GM18517 (cell line): ENCODE measurements around the gene GLT1D1.
A peak's percentile ranks its signal among the peaks of the same experiment; 100 is the strongest.

Experiments used
- ATAC-seq: cut with Tn5 transposase; IDR thresholded peaks from one replicate; pipeline ENCODE4 v1.9.1; 2021; ENCODE audit warnings: mild to moderate bottlenecking, moderate library complexity; ENCODE audit not compliant: unreplicated experiment

The GLT1D1 gene

DNA sequence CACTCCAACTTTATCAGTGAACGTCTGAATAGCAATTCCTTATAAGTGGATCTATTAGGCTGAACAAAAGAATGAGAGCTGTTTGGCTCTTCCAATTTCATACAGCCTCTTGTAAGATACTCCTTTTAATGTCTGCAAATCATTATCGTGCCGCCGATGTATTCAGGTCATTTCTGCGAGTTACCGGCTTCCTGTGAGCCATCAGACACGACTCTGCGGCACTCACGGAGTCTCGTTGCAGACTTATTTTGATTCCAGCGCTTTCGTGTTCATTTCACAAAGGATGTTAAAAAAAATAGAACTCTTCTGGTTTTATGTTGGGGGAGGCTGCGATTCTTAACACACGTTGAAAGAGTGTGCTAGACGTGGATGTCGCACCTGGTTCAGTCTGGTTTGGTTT lies 106.6 kb downstream of the GLT1D1 start:
- no peak for ATAC-seq

DNA sequence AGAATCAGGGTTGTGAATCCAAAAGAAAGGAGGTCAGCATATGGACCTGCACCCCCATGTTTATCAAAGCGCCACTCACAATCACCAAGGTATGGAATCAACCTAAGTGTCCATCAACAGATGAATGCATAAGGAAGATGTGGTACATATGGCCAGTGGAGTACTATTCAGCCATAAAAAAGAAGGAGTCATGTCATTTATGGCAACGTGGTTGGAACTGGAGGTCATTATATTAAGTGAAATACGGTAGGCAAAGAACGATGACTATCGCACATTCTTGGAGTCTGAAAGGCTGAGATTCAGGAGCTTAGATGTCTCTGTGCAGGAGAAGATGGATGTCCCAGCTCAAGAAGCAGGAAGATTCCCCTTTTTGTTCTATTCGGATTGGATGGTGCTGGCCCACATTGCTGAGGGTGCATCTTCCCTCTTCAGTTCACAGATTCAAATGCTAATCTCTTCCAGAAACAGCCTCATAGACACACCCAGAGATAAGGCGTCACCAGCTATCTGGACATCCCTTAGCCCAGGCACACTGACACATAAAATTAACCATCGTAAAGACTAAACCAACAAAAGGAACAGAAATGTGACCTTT lies 108.1 kb downstream of the GLT1D1 start:
- ATAC-seq = no peak

DNA sequence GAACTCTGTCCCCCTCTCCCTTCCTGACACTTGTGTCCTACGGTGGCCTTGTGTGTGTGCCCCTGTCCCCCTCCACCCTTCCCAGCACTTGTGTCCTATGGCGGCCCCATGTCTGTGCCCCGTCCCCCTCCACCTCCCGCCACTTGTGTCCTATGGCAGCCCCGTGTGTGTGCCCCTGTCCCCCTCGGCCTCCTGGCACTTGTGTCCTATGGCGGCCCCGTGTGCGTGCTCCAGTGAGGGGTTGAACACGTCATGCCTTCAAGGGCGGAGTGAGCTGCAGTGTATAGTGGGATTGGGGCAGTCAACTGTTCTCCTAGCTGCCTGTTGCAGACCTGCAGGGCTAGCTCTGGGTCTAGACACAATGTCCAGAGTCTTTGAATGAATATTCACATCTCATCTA lies 108.7 kb downstream of the GLT1D1 start:
- no peak for ATAC-seq

DNA sequence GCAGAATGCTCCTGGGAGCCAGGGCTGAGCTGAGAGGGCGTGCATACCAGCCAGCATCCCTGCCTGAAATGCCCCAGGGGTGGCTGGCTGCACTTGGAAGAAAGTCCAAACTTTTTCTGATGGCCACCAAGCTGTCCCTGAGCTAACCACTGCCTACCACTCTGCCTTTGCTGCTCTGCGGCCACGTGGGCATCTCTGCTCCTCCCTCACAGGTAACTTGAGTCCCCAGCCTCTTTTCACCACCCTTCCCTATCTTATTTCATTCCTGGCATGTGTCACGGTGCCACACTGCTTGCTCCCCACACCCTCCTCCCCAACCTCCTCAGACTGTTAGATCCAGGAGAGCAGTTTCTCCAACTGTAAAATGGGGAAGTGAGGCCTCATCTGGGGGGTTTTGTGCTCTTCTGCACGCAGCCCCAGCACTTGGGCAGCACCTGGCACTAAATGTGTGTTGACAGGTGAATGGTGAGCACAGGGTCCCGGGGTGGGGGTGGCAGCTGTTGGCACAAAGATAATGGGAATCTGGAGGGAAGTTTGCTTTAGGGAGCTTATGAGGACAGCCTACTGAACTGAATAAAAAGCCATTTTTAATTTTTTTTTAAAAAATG lies 113.0 kb downstream of the GLT1D1 start:
- ATAC-seq = no peak

DNA sequence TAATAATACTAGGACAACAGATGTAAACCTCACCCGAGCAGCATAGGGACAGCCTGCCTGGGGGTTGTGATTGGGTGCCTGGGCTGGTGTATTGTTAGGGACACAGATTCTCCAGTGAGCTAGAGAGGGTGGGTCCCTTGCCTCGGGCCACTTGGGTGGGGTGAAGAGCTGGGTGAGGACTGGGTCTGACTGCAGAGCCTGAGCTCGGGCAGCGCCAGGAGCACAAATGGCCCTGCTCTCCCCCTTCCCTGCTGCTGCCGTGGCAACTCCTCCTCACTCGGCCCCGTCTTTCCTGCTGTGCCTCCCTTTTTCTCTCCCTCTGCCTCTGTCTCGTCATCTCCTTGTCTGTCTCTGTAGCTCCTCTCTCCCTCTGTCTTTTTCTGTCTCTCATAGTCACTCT lies 115.4 kb downstream of the GLT1D1 start:
- ATAC-seq = no peak

DNA sequence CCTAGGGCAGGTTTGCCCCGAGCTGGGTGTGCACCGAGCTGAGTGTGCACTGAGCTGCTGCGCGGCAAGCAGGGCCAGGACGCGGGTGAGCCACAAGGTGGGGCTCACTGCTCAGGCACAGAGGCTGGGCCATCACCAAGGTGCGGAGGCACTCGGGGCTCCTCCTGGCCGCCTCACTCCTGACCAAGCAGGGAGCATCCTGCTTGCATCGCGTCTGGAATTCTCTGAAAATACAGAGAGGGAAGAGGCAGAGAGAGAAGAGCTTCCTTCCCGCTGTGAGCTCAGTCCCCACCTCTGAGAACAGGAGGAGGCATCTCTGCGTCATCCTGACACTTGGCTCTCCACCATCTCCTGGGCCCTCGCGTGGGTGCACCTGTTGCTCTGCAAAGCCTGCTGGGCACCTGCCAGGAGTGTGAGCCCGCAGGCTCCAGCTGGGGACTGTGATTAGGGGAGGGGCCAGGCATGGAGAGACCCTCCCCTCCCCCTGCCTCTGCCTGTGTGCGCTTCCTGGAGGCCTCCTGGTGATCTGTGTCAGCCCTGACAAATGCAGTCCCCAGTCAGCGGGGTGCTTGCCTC lies 116.3 kb downstream of the GLT1D1 start:
- ATAC-seq = peak; percentile 67

DNA sequence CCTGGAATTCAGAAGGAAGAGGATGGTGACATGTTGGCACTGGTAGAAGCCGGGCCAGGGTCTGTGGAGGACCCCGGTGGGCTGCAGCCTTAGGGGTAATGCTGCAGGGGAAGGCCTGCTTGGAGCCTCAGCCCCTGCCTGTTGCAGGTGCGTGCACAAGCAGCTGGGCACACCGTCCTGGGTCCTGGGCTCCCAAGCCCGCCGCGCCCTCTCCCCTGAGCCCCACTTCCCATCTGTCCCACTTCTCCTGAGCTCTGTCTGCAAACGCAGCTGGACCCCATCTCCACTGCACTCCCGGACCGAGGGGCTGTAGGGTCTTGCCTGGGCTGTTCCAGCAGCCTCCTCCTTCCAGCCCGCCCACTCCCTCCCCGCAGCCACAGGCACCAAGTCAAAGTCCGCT lies 116.8 kb downstream of the GLT1D1 start:
- no peak for ATAC-seq

DNA sequence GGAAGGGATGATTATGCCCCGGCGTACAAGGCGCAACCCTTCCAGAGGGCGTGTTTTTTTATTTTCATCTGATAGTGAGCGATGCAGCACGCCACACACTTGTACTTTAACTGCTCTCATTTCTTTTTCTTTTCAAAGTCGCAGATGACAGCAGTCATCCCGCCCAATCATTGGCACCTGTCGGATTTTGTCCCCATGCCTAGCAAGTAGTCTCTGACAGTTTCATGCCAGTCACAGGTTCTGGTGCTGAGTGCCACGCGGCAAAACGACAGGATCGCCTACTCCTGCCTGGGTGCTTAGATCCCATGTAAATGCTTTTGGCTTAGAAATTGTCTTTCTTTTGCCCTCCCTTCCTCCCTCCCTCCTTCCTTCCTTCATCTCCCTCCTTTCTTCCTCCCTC lies 117.7 kb downstream of the GLT1D1 start:
- no peak for ATAC-seq

DNA sequence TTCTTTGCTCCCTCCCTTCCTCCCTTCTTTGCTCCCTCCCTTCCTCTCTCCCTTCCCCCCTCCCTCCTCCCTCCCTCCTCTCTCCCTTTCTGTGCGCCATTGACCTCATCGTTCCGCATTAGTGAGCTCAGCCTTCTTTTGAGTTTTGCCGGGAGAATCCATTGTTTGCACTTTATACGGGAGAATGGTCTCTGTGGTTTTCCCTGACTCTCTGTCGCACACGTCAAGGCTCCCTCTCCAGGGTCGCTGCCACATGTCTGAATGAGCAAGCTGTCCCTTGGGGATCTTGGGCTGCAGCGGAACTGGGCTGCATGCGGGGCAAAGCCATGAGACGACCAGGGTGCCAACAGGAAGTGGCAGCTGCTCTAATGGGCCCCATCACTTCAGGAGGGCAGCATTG lies 118.5 kb downstream of the GLT1D1 start:
- ATAC-seq = no peak

DNA sequence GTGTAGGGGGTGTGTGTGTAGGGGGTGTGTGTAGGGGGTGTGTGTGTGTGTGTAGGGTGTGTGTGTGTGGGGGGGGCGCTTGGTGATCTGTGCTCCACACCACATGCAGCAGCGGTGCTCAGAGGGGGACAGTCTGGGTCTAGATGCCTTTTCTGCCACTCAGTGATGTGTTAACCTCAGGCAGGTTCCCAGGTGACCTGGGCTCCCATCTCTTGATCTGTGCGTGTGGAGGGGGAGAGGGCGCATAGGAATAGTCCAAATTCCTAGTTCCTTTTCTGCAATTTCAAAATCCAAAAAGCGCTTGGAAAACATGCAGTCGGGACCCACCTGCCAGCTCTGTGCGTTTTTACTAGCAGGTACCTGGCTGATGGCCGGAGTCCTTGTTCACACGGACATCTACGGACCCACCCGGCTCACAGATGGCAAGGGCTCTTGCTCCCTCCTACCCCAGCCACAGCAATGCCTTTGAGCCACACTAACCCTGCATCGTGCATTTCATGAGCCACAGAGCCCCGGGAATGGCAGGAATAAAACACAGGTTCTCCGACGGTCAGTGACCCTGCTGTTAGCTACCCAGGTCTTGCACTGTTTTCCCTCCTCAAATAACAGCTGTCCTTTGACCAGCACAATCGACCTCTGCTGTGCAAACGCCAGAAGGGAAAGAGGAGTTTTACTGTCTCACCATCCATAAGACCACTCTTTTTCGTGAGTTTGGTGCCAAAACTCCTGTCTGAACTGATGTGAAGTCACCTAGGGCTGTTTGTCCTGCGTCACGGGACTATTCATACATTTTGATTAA lies 120.8 kb downstream of the GLT1D1 start:
- ATAC-seq = no peak

DNA sequence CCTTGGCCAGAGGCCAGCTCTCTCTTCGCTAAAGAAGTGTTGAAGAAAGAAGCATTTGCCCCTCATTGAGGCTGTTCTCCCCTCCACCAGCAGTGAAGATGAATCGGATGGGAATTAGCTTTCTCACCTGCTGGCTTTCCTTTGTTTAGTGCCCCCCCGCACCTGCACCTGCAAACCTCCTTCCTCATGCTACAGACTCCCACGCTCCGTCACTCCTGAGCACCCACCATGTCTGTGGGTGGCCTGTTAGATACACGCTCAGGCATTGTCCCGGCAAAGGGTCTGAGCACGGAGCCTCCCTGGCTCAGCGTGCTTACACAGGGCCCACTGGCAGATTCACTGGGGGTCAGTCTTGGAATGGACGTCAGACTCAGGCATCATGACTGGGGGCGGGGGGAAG lies 121.6 kb downstream of the GLT1D1 start:
- ATAC-seq = no peak

DNA sequence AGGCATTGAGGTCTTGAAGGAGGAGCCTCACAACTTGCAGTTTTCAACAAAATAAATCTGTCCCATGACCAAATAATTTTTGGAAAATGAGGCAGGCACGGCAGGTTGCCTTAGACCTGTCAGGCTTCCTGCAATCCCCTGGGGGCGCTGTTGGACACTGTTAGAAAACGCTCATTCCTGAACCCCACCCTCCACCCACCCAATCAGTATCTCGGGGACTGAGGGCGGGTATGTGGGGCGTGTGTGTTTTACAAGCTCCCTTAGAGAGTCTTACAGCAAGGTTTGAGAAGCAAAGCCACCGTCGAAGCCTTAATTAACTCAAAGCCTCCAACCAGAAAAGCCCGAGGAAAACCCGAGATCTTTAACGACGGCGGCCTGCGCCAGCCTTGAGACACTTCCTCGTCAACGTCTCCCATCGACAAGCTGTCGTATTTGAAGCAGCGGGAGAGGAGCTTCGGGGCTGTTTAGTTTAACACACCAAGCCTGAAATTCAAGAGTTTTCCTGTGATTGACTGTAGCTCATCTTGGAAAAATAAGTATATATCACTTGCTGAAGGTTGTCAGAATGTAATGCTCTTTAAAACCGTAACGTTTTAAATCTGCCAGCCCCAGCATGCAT lies 123.0 kb downstream of the GLT1D1 start:
- no peak for ATAC-seq

DNA sequence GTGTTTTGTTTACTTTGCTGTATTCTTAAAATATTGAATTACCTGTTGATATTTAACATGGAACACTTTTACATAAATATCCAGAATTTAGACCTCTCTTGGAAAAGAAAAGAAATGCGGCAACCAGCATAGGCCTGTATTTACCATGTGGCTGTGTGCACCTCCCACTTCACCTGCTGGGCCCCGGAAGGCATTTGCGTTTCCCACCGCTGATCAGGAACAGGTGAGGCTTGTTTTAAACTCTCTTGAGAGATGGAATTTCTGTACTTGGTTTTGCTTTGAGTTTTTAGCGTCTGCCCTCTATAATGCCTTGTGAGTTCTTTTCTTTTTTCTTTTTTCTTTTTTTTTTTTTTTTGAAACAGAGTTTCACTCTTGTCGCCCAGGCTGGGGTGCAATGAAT lies 124.2 kb downstream of the GLT1D1 start:
- no peak for ATAC-seq

DNA sequence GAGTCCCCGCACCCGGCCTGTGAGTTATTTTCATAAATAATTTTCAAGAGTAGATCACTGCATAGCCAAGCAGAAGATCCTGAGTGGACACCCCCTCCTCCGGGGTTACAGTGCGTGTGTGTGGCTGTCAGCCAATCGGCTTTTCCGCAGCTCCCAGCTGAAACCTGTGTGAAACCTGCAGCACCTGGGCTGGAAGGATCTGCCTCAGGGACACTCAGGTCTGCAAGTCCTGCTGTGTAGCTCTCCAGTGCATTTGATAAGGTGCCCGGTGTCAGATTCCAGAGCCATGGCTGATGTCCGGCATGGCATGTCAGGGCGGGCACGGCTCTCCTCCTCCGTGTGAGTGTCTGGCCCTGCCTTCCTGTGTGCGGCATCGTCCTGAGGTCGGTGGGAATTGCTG lies 124.8 kb downstream of the GLT1D1 start:
- ATAC-seq = no peak

DNA sequence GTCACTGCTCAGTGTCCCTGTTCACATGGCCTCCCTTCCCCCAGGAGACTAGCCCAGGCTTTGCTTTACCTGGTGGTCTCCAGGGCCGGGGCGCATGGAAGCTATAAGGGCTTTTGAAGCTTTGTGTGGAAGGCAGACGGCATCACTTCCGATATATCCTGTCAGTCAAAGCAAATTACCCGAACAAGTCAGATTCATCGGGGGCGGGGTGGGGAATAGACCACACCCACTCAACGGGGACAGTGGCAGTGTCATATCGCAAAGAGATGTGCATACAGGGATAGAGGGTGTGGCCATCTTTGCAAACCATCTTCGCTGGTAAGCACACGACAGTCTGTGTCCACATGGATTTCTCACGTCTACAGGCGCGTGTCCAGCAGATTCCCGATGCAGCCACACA lies 127.3 kb downstream of the GLT1D1 start:
- no peak for ATAC-seq

DNA sequence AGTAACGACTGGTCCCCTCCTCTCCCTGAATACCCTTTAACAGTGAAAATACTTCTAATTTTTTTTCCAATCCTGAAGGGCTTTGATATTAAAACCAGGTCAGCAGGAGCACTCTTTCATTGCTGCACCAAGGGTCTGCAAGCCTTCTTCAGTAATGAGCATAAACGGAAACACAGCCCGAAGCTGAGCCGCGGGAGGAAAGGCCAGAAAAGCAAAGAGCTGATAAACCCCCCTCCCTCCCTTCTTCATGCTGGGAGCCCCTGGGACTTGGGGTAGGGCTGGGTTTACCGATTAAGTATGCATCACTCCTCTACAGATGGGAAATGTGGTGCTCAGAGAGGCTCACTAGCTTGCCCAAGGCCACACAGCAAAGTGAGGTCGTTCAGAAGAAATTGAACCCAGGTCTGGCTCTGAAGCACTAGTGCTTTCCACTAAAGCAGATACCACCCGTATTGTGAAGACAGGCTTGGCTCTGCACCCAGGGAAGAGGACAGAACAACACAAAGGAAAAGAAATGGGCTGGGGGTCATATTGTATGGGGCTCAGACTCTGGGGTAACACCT lies 128.8 kb downstream of the GLT1D1 start:
- no peak for ATAC-seq

DNA sequence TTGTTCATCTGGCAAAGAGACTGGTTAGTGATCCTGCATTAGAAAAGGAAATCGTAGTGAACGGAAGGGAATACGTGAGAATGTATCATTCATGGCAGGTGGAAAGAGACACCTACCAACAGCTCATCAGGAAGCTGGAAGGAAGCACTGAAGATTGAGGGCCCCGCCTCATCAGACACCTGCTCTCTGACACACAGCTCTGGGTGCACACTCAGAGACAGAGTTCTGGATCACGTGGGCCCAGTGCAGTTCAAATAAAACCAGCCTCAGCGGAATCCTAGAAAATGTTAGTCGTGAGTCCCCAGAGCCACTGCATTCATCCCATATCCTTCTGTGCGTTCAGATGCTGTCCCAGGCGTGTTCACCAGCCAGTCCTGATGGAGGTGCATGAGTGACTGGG lies 129.7 kb downstream of the GLT1D1 start:
- ATAC-seq = no peak

DNA sequence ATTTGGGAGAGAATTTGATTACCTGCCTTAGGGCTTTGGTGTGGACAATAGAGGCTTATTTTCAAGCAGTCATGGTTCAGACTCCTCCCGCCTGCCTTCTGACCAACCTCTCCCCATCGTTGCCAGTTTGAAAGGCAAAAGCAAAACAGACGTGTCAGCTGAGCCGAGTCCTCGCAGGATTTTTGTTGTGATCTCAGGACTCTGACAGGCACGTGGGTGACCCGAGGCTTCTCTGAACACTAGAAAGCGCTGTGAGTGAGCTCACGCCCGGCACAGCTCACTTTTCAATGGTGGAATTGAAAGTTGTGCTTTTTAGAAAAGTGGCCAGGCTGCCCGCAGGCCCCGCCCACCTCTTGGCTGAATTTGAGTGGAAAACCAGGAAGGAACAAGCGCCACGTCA lies 130.1 kb downstream of the GLT1D1 start:
- ATAC-seq = no peak

DNA sequence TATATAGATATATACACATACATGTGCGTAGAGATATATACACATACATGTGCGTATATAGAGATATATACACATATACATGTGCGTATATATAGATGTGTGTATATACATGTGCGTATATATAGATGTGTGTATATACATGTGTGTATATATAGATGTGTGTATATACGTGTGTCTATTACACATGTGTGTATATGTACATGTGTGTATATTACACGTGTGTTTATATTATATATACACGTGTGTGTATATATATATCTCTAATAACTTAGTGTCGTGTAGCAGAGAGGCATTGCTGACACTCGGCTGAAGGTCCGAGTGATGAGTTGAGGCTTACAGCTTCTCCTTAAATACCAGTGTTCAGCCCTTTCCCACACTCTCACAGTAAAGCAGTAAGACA lies 133.7 kb downstream of the GLT1D1 start:
- no peak for ATAC-seq

DNA sequence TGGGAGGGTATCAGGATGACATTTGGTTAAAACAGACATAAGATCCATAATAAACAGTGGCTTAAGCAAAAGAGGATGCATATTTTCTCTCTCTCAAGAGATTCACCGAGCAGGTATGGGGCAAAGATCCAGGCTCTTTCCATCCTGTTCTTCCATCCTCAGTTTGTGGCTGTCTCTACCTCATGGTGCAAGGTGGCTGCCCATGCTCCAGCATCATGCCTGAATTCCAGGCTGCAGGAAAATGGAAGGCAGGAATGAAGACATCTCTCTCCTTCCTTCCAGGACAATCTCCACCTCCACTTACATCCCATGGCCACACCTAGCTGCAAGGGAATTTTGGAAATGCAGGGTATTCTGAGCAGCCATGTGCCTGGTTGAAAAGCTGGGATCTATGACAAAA lies 136.0 kb downstream of the GLT1D1 start:
- ATAC-seq = no peak

DNA sequence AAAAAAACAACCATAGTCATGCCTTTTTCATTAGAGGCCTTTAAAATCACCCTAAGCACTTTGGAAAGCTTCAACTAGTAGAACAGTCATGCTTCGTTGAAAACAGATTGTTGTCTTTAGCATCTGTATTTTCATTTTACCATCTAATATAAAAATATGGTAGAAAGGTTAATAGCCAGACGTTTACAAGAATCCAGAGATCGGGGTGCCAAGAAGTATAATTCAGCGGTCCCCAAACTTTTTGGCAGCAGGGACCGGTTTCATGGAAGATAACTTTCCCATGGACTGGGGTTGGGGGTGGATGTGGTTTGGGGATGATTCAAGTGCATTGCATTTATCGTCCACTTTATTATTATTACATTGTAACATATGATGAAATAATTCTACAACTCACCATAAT lies 138.4 kb downstream of the GLT1D1 start:
- ATAC-seq = no peak
